GM12875 (cell line): ENCODE data around the gene DUSP9.

Experiments
- H3K4me3 ChIP-seq: one replicate; pipeline ENCODE4 v1.5.1; 2011; ENCODE audit warnings: low read depth, low read length, control low read depth
- TF ChIP-seq, protein P1 (sequence below): IDR thresholded peaks from 2 replicates; pipeline ENCODE4 v1.5.1; 2011; ENCODE audit warnings: low read depth, mild to moderate bottlenecking, control low read depth, inconsistent platforms, low read length, moderate library complexity, borderline replicate concordance; ENCODE audit not compliant: insufficient read depth

DUSP9 gene

DNA sequence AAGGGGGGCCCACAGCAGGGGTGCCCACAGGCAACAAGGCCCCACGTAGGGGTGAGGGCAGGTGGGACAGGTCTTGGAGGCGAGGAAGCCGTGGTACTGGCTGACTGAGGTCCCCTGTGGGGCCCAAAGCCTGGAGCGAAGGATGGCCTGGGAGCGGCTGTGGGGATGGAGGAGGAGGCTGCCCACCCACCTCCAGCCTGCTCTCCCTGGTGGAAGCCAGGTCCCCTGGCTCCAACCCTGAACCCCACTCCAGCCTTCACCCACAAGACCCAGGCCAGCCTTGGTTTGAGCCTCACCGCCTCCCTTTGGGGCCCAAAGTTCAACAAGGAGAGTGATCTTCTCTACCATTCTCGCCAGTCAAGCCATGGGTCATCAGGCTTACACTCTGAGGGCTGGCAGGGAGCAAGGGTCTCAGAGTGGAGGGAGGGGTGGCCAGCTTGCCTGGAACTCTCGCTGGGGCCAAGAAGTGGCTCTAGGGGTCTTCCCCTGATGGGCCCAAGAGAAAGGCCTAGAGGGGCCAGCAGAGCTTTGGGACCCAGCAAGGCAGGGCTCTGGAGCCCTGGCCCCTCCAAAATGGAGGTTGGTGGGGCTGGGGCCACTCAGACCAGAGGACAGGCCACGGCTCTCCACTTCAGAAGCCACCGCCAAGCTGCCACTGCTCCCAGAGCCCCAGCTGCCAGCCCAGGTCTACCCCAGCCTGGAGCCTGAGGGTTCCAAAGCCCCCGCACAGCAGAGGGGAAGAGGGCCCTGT is 21.6 kb downstream of the DUSP9 start:
- TF ChIP-seq, protein P1, sequence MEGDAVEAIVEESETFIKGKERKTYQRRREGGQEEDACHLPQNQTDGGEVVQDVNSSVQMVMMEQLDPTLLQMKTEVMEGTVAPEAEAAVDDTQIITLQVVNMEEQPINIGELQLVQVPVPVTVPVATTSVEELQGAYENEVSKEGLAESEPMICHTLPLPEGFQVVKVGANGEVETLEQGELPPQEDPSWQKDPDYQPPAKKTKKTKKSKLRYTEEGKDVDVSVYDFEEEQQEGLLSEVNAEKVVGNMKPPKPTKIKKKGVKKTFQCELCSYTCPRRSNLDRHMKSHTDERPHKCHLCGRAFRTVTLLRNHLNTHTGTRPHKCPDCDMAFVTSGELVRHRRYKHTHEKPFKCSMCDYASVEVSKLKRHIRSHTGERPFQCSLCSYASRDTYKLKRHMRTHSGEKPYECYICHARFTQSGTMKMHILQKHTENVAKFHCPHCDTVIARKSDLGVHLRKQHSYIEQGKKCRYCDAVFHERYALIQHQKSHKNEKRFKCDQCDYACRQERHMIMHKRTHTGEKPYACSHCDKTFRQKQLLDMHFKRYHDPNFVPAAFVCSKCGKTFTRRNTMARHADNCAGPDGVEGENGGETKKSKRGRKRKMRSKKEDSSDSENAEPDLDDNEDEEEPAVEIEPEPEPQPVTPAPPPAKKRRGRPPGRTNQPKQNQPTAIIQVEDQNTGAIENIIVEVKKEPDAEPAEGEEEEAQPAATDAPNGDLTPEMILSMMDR: no peak
- no peak overlapping the region for H3K4me3 ChIP-seq

DNA sequence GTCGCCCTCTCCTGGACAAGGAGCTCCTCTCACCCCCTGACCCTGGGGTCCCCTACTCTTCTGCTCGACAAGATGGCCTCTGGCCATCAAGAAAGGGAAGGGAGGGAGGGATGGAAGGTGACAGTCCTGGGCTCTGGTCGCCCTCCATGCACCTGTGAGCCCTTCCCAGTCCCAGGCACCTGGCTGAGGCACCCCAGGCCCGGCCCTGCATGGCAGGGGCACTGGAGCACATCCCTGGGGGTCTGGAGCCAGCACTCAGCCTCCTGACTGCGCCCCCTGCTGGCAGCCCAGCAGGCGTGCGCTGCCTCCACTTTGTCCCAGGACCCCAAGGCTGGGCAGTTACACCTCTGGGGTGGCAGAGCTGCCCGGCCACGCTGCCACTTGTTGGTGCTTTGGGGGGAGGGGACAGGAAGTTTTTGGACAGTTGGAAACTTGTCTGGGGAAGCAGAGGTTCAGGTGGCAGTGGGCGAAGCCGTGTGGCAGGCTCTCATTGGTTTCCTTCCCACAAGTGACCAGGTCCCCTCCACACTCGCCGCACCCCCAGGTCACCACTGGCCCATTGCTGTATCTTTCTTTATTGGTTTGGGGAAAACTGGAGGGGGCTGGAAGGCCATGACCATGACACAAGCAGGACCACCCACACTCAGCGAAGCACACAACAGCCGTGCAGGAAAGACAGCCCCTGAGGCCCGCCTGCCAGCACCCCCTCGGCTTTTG is 22.3 kb downstream of the DUSP9 start:
- H3K4me3 ChIP-seq: no peak overlapping the region
- TF ChIP-seq, protein P1: peak; percentile 86

DNA sequence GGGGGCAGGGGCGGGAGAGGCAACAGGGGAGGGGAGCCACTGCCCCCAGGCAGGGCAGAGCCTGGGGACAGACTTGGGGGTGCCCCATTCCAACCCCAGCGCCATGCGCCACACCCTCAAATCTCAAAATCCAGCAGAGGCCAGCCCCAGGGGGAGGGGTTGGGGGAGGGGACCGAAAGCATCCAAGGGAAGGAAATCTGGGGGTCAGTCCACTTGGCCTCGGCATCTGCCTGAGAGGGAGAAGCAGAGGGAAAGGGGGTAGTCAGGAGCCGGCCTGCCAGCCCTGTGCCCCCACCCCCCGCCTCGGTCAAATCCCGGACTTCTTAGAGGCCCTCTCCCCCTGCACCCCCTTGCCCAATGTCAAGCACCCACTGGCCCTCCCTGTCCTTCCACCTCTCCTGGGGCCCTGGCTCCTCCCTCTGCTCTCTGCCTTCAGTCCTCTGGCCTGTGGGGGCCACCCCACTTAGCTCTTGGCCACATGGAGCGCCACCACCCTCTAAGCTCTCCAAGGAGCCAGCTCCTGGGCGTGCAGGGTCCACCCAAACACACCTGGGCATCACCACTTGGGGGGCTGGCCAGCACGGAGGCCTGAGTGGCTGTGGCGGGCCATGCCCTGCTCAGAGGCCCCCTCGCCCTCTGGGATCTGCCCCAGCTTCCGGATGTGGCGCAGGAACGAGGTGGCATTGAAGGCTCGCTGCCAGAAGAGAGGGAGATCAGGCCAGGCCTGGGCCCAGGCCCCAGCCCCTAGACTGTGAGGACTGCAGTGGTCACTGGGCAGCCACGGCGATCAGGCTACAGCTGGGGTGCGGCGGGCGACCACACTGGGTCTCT is 23.1 kb downstream of the DUSP9 start:
- TF ChIP-seq, protein P1: no peak
- H3K4me3 ChIP-seq: no peak overlapping the region

DNA sequence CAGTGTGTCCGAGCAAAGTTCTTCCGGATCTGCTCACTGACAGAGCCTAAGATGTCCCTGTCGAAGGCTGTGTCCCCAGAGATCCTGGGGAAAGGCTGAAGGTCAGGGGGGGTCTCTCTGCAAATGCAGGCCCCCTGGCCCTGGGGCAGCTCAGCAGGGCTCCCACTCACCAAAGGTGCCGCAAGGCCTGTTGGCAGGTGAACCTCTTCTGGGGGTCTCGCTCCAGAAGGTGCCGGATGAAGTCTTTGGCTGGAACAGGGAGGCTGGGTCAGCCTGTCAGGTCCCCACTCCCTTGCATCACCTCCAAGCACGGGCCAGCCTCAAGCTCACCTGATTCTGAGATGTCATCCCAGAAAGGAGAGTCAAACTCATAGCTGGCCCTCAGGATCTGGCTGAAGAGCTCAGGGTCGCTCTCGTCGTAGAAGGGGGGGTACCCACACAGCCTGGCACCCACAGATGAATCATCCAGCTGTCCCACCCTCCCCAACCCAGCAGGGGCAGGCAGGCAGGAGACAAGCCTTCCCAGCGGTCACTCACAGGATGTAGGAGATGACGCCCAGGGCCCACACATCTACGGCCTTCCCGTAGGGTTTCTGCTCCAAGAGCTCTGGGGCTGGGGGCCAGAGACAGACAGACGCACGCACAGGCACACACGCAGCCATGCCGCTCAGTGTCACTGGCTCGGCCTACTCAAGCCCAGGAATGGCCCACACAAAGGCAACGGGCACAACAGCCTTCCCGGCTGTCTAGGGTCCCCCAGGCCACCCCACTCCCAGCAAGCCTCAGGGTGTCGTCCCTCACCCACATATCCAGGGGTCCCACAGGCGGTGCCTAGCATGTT is 24.0 kb downstream of the DUSP9 start:
- TF ChIP-seq, protein P1: no peak

DNA sequence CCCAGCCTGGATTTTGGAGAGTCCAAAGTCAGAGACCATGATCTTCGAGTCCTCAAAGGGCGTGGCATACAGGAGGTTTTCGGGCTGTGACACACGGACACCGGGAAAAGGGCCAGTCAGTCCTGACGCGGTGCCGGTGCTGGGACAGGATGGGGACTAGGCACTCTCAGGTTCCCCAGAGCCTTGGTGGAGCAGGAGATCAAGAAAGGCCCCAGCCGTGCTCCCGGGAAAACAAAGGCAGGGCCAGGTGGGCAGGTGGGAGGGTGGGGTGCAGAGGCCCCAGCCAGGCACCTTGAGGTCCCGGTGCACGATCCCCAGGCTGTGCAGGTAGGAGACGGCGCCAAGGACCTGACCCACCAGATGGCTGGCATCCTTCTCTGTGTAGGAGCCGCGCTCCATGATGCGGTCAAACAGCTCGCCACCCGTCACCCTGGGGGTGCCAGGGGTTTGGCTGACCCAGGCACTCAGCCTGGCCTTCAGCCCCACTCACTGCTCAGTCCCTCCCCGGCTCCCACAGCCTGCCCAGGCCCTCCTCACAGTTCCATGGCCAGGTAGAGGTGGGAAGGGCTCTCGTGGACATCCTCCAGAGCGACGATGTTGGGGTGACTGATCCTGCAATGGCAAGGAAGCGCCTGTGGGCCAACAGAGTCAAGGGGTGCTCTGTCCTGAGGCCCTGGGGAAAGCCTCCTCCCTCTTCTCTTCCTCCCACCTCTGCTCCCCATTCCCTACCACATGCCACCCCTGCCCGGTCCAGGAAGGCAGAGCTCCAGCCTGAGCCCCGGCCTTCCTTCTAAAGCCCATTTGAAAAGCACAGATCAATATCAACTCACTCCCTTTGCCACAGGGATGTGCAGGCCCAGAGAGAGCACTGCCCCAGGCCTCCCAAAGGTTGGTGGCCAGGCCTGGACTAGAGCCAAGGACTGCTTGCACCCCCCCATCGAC is 24.9 kb downstream of the DUSP9 start:
- H3K4me3 ChIP-seq: no peak overlapping the region
- TF ChIP-seq, protein P1: no peak

More for the DNA sequence above, 24.0 kb downstream of the DUSP9 start:
- H3K4me3 ChIP-seq: no peak overlapping the region
